Hepatocyte (in vitro differentiated cells): ENCODE results near the gene CUX1.

Experiments
- EZH2 ChIP-seq: fragments of 200-600 bp; sonication (generic); IDR thresholded peaks from 2 replicates; pipeline ENCODE4 v1.6.1; 2016; ENCODE audit warnings: antibody characterized with exemption, mild to moderate bottlenecking, borderline replicate concordance
- EZH2phosphoT487 ChIP-seq: fragments of 200-600 bp; sonication (generic); IDR thresholded peaks from one replicate; pipeline ENCODE4 v1.6.1; 2018; ENCODE audit warnings: antibody characterized with exemption, mild to moderate bottlenecking, low read depth, moderate library complexity; ENCODE audit not compliant: unreplicated experiment, severe bottlenecking
- TF ChIP-seq, protein P1 (sequence below): fragments of 200-600 bp; sonication (generic); IDR thresholded peaks from 2 replicates; pipeline ENCODE4 v1.5.1; 2016; ENCODE audit warnings: antibody characterized with exemption, mild to moderate bottlenecking; ENCODE audit not compliant: poor library complexity

DNA sequence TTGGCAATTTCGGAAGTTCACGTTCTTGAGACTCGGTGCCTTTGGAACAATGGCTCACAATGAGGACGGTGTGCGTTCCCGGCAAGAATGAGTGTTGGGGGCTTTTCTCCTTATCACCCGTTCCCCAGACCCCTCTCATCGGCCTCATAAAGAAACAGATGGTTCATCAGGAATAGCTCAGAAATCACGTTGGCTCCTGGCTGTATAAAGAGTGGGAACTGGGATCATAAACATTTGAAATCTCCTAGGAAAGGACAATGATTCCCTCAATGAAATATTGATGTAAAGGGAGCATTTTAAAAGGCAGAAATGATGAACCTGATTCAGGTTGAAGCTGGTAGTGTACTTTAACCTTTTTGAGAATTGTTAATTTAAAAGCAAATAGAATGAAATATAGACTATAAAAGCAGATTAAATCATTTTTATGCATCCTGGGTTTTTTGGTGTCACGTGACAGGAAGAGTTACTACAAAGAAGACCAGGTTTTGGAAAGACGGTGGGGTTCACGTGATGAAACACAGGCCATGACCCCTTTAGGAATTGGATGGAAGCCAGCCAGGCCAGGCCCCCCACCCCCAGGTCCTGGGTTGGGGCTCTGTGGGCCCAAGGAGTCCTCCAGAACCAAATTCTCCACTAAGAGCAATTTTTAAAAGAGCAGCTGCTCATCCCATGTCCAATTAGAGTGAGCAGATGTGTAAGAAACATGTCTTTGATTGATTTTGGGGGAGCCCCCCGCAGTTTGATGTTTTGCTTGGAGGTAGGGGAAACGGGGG, 63.0 kb downstream of the CUX1 start:
- TF ChIP-seq, protein P1, sequence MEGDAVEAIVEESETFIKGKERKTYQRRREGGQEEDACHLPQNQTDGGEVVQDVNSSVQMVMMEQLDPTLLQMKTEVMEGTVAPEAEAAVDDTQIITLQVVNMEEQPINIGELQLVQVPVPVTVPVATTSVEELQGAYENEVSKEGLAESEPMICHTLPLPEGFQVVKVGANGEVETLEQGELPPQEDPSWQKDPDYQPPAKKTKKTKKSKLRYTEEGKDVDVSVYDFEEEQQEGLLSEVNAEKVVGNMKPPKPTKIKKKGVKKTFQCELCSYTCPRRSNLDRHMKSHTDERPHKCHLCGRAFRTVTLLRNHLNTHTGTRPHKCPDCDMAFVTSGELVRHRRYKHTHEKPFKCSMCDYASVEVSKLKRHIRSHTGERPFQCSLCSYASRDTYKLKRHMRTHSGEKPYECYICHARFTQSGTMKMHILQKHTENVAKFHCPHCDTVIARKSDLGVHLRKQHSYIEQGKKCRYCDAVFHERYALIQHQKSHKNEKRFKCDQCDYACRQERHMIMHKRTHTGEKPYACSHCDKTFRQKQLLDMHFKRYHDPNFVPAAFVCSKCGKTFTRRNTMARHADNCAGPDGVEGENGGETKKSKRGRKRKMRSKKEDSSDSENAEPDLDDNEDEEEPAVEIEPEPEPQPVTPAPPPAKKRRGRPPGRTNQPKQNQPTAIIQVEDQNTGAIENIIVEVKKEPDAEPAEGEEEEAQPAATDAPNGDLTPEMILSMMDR, result no peak
- TF ChIP-seq EZH2 (no peak), EZH2phosphoT487 (no peak)
